HepG2 (cell line): ENCODE data around the gene PAIP2. TPM values are rescaled to one million over a fixed set of nuclear protein-coding genes. Genes with fewer than 3 reads are reported as not detected.

Source experiments
- ATAC-seq: fragments of 200-7000 bp; cut with Tn5 transposase; 3 replicates; pipeline ENCODE4 v1.9.1; 2020; ENCODE audit warnings: mild to moderate bottlenecking, moderate library complexity
- BruUV-seq: library from RNA; stranded (reverse); fragments of 400-500 nt; replicated peaks from 2 replicates; lab custom pipeline; 2021; lab: Mats Ljungman, UMichigan
- CTCF ChIA-PET: fragments of 300-600 bp; formaldehyde crosslinking; extraction: SDS; loops from one replicate; lab custom pipeline; 2021; ENCODE audit warnings: low total read pairs, inconsistent platforms, low intra/inter-chr PET ratio; lab: Yijun Ruan, JAX
- POLR2A ChIA-PET: fragments of 350-600 bp; sonication (Branson Sonifier 250); formaldehyde crosslinking; loops from one replicate; lab custom pipeline; 2020; ENCODE audit warnings: antibody characterized with exemption, inconsistent platforms; lab: Yijun Ruan, JAX
- DNase-seq: peaks from one replicate; pipeline ENCODE4 v3.0.0-alpha.2; 2015; ENCODE audit warnings: low spot score
- FAIRE-seq: peaks from 3 replicates; lab custom pipeline; 2011; peaks lifted over from hg19 to GRCh38; lab: Jason Lieb, UNC
- H2AFZ ChIP-seq: one replicate; pipeline ENCODE4 v1.6.1; 2011; ENCODE audit warnings: low read length, inconsistent platforms
- H3K27ac ChIP-seq: fragments of 300-600 bp; 3 replicates; pipeline ENCODE4 v1.8.0; 2011; ENCODE audit warnings: mixed run types, mild to moderate bottlenecking, mixed read lengths, low read length, inconsistent platforms; ENCODE audit not compliant: insufficient read depth; ENCODE audit errors: extremely low read length
- H3K27me3 ChIP-seq, 2 experiments: fragments of 200-600 bp in 1 of 2; 2 replicates in 1 of 2; 3 replicates in 1 of 2; pipeline versions ENCODE4 v1.6.0 to v1.8.0; 2011; ENCODE audit warnings: low read length in 2 of 2, mild to moderate bottlenecking in 2 of 2, moderate library complexity in 2 of 2, inconsistent platforms in 1 of 2; ENCODE audit not compliant: insufficient read depth in 2 of 2, control insufficient read depth in 1 of 2
- H3K36me3 ChIP-seq, 2 experiments: fragments of 200-600 bp in 1 of 2; replicated peaks in 1 of 2; 2 replicates in 1 of 2; 3 replicates in 1 of 2; pipeline versions ENCODE4 v1.5.1 to v1.8.0; 2011; ENCODE audit warnings: low read length in 2 of 2, inconsistent platforms in 1 of 2; ENCODE audit not compliant: insufficient read depth in 2 of 2, control insufficient read depth in 1 of 2
- H3K4me1 ChIP-seq: 2 replicates; pipeline ENCODE4 v1.5.1; 2012; ENCODE audit warnings: low read length, inconsistent platforms; ENCODE audit not compliant: insufficient read depth
- H3K4me2 ChIP-seq: 2 replicates; pipeline ENCODE4 v1.6.0; 2011; ENCODE audit warnings: low read depth, low read length, inconsistent platforms
- H3K4me3 ChIP-seq, 3 experiments: fragments of 200-600 bp in 1 of 3; sonication (generic), shearing (Covaris generic) in 1 of 3; replicated peaks in 1 of 3; 2 replicates each; pipeline ENCODE4 v1.5.1; 2011 to 2016; ENCODE audit warnings: low read length in 3 of 3, inconsistent platforms in 2 of 3, low read depth in 2 of 3, mild to moderate bottlenecking in 2 of 3, control low read depth in 1 of 3, mixed read lengths in 1 of 3; ENCODE audit not compliant: insufficient read depth in 1 of 3
- H3K79me2 ChIP-seq: one replicate; pipeline ENCODE4 v1.6.1; 2011; ENCODE audit warnings: low read length, inconsistent platforms; ENCODE audit not compliant: insufficient read depth
- H3K9ac ChIP-seq: 2 replicates; pipeline ENCODE4 v1.6.0; 2011; ENCODE audit warnings: mild to moderate bottlenecking, low read depth, low read length, inconsistent platforms; ENCODE audit not compliant: insufficient read depth
- H3K9me3 ChIP-seq: 2 replicates; pipeline ENCODE4 v1.5.1; 2012; ENCODE audit warnings: mild to moderate bottlenecking, low read length
- H4K20me1 ChIP-seq: 2 replicates; pipeline ENCODE4 v1.6.0; 2011; ENCODE audit warnings: inconsistent platforms, mild to moderate bottlenecking, low read length, moderate library complexity; ENCODE audit not compliant: insufficient read depth
- KDM2A ChIP-seq: sonication (generic); formaldehyde crosslinking; IDR thresholded peaks from 2 replicates; pipeline ENCODE4 v1.4.0; 2020; ENCODE audit warnings: low read depth, missing genetic modification reagents, borderline replicate concordance
- ZFP36 ChIP-seq: fragments of 150-350 bp; IDR thresholded peaks from 2 replicates; pipeline ENCODE4 v1.6.1; 2018; ENCODE audit warnings: borderline replicate concordance, low read length, low read depth; ENCODE audit not compliant: partially characterized antibody
- ZMYM3 ChIP-seq: sonication (generic); formaldehyde crosslinking; IDR thresholded peaks from 2 replicates; pipeline ENCODE4 v1.5.1; 2020; ENCODE audit warnings: mild to moderate bottlenecking, missing genetic modification reagents
- ZSCAN25 ChIP-seq: sonication (generic); formaldehyde crosslinking; IDR thresholded peaks from 2 replicates; pipeline ENCODE4 v1.8.0; 2022; ENCODE audit warnings: mild to moderate bottlenecking, missing genetic modification reagents
- WGBS: methylation state at CpG from one replicate; pipeline ENCODE4 v1.1.6; 2017; ENCODE audit warnings: low lambda C conversion rate; 5-methylcytosine and 5-hydroxymethylcytosine counted together
- in situ Hi-C: cut with HindIII; loops from 2 replicates; pipeline ENCODE4 v1.10.0; 2017; ENCODE audit warnings: low pct_unique_long_range_greater_than_20kb; ENCODE audit not compliant: extremely low pct_ligation_motif_present
- intact Hi-C: fragments of 100-400 bp; cut with micrococcal nuclease; formaldehyde crosslinking; loops from one replicate; pipeline ENCODE4 v1.10.0; 2022; ENCODE audit not compliant: unreplicated experiment
- polyA plus RNA-seq, 8 experiments: library from polyadenylated mRNA; depleted of rRNA in 3 of 8; stranded (reverse) in 7 of 8; unstranded in 1 of 8; fragments of >200 nt; fragmentation: Illumina TruSeq in 4 of 8; extraction: Trizol in 4 of 8; gene quantifications; 2 replicates each; pipeline versions ENCODE4 v1.2.1 to v1.2.3, GENCODE V29; 2011 to 2016; ENCODE audit warnings: low read depth in 4 of 8, missing spikeins in 1 of 8, mixed read lengths in 1 of 8; ENCODE audit not compliant: insufficient read depth in 1 of 8
- total RNA-seq, 5 experiments: library from RNA; depleted of rRNA; stranded (reverse); fragments of >200 nt; fragmentation: Illumina TruSeq; extraction: Trizol; gene quantifications; 2 replicates each; pipeline ENCODE4 v1.2.3, GENCODE V29; 2016; ENCODE audit warnings: low read depth in 1 of 5
- TF ChIP-seq, protein P1 (sequence below): sonication (generic); formaldehyde crosslinking; IDR thresholded peaks from 2 replicates; pipeline ENCODE4 v1.5.1; 2020; ENCODE audit warnings: mild to moderate bottlenecking, missing genetic modification reagents, moderate library complexity

PAIP2 gene
- total and polyA plus RNA-seq, 2 of the 13 experiments (the other 11 are each of a cell fraction or from before 2014, with no cell fraction given), result 61.5 to 76.3 TPM

- 92% methylated on average over 8 of the region's 15 CpGs for WGBS
- H3K27me3 ChIP-seq, result no peaks in the 10 kb centered on the region; a peak in 1 of 5 replicates
- no peak overlapping the region for H3K4me2 ChIP-seq
- H3K27ac ChIP-seq, result no peak overlapping the region
- H3K4me3 ChIP-seq, result no peak overlapping the region; a peak in 1 of 6 replicates
- no peaks in the 10 kb centered on the region for H4K20me1 ChIP-seq
- CTCF ChIA-PET, result no interaction called here
- POLR2A ChIA-PET, result no interaction called here
- peaks cover 36% of the 10 kb centered on the region for H3K4me1 ChIP-seq
- no peak overlapping the region for H2AFZ ChIP-seq
- BruUV-seq, result no TSS peak
- peaks cover 16% of the 10 kb centered on the region for H3K79me2 ChIP-seq
- DNase-seq (no peak), FAIRE-seq (no peak), ATAC-seq (no peak)
- no peaks in the 10 kb centered on the region for H3K9me3 ChIP-seq
- TF ChIP-seq, protein P1, sequence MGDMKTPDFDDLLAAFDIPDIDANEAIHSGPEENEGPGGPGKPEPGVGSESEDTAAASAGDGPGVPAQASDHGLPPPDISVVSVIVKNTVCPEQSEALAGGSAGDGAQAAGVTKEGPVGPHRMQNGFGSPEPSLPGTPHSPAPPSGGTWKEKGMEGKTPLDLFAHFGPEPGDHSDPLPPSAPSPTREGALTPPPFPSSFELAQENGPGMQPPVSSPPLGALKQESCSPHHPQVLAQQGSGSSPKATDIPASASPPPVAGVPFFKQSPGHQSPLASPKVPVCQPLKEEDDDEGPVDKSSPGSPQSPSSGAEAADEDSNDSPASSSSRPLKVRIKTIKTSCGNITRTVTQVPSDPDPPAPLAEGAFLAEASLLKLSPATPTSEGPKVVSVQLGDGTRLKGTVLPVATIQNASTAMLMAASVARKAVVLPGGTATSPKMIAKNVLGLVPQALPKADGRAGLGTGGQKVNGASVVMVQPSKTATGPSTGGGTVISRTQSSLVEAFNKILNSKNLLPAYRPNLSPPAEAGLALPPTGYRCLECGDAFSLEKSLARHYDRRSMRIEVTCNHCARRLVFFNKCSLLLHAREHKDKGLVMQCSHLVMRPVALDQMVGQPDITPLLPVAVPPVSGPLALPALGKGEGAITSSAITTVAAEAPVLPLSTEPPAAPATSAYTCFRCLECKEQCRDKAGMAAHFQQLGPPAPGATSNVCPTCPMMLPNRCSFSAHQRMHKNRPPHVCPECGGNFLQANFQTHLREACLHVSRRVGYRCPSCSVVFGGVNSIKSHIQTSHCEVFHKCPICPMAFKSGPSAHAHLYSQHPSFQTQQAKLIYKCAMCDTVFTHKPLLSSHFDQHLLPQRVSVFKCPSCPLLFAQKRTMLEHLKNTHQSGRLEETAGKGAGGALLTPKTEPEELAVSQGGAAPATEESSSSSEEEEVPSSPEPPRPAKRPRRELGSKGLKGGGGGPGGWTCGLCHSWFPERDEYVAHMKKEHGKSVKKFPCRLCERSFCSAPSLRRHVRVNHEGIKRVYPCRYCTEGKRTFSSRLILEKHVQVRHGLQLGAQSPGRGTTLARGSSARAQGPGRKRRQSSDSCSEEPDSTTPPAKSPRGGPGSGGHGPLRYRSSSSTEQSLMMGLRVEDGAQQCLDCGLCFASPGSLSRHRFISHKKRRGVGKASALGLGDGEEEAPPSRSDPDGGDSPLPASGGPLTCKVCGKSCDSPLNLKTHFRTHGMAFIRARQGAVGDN (CRISPR knock-in tag), result 0 out of 2 replicates have a peak, but pooled peaks have one; percentile 11
- no peak for TF ChIP-seq KDM2A (CRISPR knock-in tag)
- TF ChIP-seq ZSCAN25, result no peak
- peak; percentile 81 for TF ChIP-seq ZMYM3 (CRISPR knock-in tag)
- TF ChIP-seq ZFP36, result peak; percentile 95
- H3K9ac ChIP-seq, result no peak overlapping the region
- in situ Hi-C loops, result no loop called here
- intact Hi-C loops, result no loop called here
- peaks cover 0 to 5% of the 10 kb centered on the region in 2 experiments; a peak in 2 of 5 replicates for H3K36me3 ChIP-seq
Measured at GRCh38 chr5:139379626-139380449, 38.2 kb downstream of the PAIP2 start.
